OCI-M1 (cell line): ENCODE measurements around the gene PTH1R.
A peak's percentile ranks its signal among the peaks of the same experiment; 100 is the strongest.

ENCODE experiments used
- DNase-seq: peaks from one replicate; lab custom pipeline; 2025; lab: John Stamatoyannopoulos, UW

PTH1R gene

GRCh38 chr3:46930166-46930944 is 52.8 kb downstream of the PTH1R start:
- no peak for DNase-seq

GRCh38 chr3:46930945-46931403 is 53.5 kb downstream of the PTH1R start:
- no peak for DNase-seq

GRCh38 chr3:46931631-46932331 is 54.3 kb downstream of the PTH1R start:
- DNase-seq, result peak; percentile 87

- DNase-seq, result no peak
Measured at GRCh38 chr3:46932455-46933225, 55.1 kb downstream of the PTH1R start.

GRCh38 chr3:46933261-46933660 is 55.7 kb downstream of the PTH1R start:
- DNase-seq, result no peak

GRCh38 chr3:46934072-46934471 is 56.6 kb downstream of the PTH1R start:
- no peak for DNase-seq

- no peak for DNase-seq
Measured at GRCh38 chr3:46934498-46935167, 57.1 kb downstream of the PTH1R start.

- DNase-seq, result peak; percentile 76
Measured at GRCh38 chr3:46935168-46935858, 57.8 kb downstream of the PTH1R start.

GRCh38 chr3:46935989-46936558 is 58.6 kb downstream of the PTH1R start:
- no peak for DNase-seq

GRCh38 chr3:46936733-46937250 is 59.3 kb downstream of the PTH1R start:
- DNase-seq, result no peak

- no peak for DNase-seq
Measured at GRCh38 chr3:46938118-46938517, 60.6 kb downstream of the PTH1R start.

GRCh38 chr3:46939578-46940445 is 62.3 kb downstream of the PTH1R start:
- no peak for DNase-seq

- DNase-seq, result no peak
Measured at GRCh38 chr3:46942076-46942475, 64.6 kb downstream of the PTH1R start.

GRCh38 chr3:46942481-46943236 is 65.1 kb downstream of the PTH1R start:
- no peak for DNase-seq

GRCh38 chr3:46943237-46944187 is 66.0 kb downstream of the PTH1R start:
- no peak for DNase-seq

GRCh38 chr3:46944191-46944590 is 66.7 kb downstream of the PTH1R start:
- DNase-seq, result no peak

- DNase-seq, result no peak
Measured at GRCh38 chr3:46946416-46946815, 68.9 kb downstream of the PTH1R start.
